WTC11 (cell line): ENCODE data around the gene TARDBP.

ENCODE experiments used
- FOXJ3 ChIP-seq: sonication (generic); formaldehyde crosslinking; IDR thresholded peaks from 2 replicates; pipeline ENCODE4 v1.9.0; 2021; ENCODE audit warnings: missing genetic modification reagents, mild to moderate bottlenecking, borderline replicate concordance
- RELA ChIP-seq: sonication (generic); formaldehyde crosslinking; IDR thresholded peaks from 2 replicates; pipeline ENCODE4 v1.8.1; 2022; ENCODE audit warnings: missing genetic modification reagents, mild to moderate bottlenecking, borderline replicate concordance
- TEAD1 ChIP-seq: sonication (generic); formaldehyde crosslinking; IDR thresholded peaks from 2 replicates; pipeline ENCODE4 v1.8.0; 2022; ENCODE audit warnings: mild to moderate bottlenecking, missing genetic modification reagents
- ZSCAN18 ChIP-seq: fragments of 250-450 bp; sonication (Bioruptor Pico); IDR thresholded peaks from 2 replicates; pipeline ENCODE4 v2.1.2; 2022; ENCODE audit warnings: mild to moderate bottlenecking, moderate library complexity
- TF ChIP-seq, protein P1 (sequence below): fragments of 200-600 bp; IDR thresholded peaks from 2 replicates; pipeline ENCODE4 v1.8.0; 2022; ENCODE audit warnings: antibody characterized with exemption

DNA sequence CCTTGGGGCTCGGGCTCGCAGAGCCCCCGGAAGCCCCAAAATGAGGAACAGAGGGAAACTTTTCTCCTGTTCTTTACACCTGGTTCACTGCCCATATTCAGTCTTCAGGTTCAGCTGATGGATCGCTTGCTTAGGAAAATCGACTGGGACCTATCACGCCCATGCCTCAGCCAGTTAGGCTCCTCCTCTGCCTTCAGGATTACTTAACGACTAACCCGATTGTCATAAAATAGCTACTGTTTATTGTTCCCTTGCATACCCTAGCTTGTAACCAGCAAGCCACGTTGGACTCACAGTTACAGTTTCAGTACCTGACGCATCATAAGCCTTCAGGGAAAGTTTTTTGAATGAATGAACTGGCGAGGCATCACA, 692 bp downstream of the TARDBP start:
- TF ChIP-seq, protein P1, sequence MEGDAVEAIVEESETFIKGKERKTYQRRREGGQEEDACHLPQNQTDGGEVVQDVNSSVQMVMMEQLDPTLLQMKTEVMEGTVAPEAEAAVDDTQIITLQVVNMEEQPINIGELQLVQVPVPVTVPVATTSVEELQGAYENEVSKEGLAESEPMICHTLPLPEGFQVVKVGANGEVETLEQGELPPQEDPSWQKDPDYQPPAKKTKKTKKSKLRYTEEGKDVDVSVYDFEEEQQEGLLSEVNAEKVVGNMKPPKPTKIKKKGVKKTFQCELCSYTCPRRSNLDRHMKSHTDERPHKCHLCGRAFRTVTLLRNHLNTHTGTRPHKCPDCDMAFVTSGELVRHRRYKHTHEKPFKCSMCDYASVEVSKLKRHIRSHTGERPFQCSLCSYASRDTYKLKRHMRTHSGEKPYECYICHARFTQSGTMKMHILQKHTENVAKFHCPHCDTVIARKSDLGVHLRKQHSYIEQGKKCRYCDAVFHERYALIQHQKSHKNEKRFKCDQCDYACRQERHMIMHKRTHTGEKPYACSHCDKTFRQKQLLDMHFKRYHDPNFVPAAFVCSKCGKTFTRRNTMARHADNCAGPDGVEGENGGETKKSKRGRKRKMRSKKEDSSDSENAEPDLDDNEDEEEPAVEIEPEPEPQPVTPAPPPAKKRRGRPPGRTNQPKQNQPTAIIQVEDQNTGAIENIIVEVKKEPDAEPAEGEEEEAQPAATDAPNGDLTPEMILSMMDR: no peak
- TF ChIP-seq ZSCAN18: no peak
- no peak for TF ChIP-seq FOXJ3 (CRISPR knock-in tag)
- TF ChIP-seq TEAD1 (CRISPR knock-in tag): no peak
- TF ChIP-seq RELA (CRISPR knock-in tag): no peak
